Activated effector memory CD4-positive, alpha-beta T cell treated with anti-CD3 and anti-CD28 coated beads, Interleukin-2, amount 50 U/mL, for 16 hours (primary cell): ENCODE data around the gene ATP11A.

Source experiments
- DNase-seq: peaks from one replicate; pipeline ENCODE4 v3.0.0-alpha.2; 2020

Gene ATP11A

DNA sequence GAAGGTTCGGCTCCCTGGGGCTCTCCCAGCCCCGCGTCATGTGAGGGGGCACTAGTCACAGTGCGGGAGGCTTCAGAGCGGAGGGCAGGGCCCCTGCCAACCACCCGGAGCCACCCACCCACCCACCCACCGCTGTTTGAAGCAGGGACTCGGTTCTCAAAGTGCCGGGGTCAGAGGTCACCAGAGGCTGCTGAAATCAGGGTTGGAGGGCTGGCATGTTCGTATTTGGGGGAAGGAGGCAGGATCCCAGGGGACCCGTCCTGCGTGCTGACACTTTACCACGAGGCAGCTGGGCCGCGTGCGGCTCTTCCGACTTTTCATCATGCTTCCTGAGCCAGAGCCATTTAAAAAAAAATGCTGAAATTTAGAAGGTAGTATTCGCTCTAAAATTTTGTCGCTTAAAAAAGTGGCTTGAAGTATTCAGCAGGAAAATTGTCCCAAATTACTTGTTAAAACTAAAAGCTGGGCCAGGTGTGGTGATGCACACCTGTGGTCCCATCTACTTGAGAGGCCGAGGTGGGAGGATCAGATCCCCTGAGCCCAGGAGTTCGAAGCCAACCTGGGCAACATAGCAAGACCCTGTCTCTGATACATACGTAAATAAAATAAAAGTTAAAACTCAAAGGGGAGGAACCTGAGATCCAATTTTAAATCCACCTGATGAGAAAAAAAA, 21.2 kb downstream of the ATP11A start:
- peak; percentile 10 for DNase-seq

DNA sequence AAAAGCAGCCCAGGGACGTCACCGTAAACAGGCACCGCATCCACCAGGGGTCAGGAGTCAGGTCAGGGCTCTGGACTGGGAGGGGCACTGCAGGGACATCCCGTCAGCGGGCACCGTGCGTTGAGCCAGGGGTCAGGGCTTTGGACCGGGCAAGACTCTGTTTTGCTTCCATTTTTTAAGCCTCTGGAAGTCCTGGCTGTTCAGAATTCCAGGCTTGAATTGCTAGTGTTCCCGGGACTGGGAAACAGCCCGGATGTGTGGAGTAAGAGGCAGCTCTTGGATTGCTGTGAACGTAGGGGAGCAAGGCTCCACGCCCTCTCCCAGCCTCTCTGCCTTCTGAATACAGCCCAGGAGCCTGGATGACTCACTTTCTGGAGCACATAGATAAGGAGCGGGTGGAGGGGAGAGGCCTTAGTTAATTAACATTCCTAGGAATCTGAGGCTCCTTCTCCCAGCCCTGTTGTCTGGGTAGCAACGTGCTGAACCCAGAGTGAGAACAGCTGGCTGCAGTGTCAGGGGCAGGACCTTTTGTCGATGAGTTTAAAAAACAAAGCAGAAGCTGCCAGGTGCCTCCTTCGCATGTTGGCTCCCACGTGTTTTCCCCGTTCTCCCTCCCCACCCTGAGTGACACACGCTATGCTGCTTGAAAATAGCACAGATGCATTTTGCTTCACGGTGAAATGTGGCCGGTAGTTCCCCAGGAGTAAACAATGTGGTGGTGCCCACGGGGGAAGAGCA, 21.9 kb downstream of the ATP11A start:
- peak; percentile 61 for DNase-seq

DNA sequence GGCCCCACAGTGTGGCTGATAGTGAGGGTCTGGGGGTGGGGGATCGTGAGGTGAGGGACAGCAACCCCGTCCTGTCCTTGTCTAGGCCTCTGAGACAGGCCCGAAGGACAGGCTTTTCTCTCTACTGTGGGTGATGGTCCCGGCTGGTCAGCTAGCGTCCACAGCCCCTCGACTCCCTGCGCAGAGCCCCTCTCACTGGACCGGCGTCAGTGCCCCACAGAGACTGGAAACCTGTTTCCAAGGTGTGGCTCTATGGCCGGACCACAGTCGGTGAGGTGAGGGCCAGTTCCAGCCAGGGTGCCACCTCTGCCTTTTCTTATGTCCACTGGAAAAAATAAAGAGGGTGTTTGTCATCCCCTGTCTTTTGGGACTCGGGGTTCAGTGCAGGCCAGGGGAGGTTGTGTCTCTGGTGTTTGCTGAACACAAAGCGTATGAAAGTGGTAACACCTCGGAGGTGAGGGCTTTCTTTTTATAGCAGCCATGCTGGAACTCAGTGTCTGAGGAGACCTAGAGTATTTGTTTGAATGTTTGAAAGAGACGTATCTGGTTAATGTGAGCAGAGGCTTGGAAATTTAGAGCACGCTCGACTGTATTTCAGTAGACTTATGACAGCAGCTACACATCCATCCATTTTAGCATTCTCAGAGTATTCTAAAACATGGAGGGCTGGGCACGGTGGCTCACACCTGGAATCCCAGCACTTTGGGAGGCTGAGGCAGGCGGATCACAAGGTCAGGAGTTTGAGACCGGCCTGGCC, 22.8 kb downstream of the ATP11A start:
- DNase-seq: peak; percentile 1

DNA sequence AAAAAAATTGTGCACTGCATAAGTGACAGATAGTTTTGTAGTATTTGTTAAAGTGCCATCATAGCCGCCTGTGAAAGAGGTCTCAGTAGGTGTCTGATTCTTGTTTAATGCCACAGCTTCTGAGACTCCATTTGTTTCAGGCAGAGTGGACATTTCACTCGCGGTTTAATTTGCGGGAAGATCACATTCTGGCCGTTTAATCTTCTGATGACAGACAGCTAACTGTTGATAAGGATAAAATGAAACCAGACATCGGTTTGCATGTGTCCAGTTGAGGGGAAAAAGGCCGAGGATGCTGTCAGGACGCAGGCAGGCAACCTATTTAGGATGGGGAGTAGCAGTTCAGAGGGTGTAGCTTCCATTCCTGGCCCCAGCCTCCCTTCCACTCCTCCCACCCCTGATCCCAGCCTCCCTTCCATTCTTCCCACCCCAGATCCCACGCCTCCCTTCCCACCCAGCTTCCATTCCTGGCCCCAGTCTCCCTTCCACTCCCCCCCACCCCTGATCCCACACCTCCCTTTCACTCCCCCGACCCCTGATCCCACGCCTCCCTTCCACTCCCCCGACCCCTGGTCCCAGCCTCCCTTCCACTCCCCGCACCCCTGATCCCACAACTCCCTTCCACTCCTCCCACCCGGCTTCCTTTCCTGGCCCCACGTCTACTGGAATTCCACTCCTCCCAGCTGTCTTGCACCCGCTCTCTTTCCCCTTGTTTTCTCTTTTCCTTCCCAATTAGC, 23.8 kb downstream of the ATP11A start:
- peak; percentile 19 for DNase-seq

DNA sequence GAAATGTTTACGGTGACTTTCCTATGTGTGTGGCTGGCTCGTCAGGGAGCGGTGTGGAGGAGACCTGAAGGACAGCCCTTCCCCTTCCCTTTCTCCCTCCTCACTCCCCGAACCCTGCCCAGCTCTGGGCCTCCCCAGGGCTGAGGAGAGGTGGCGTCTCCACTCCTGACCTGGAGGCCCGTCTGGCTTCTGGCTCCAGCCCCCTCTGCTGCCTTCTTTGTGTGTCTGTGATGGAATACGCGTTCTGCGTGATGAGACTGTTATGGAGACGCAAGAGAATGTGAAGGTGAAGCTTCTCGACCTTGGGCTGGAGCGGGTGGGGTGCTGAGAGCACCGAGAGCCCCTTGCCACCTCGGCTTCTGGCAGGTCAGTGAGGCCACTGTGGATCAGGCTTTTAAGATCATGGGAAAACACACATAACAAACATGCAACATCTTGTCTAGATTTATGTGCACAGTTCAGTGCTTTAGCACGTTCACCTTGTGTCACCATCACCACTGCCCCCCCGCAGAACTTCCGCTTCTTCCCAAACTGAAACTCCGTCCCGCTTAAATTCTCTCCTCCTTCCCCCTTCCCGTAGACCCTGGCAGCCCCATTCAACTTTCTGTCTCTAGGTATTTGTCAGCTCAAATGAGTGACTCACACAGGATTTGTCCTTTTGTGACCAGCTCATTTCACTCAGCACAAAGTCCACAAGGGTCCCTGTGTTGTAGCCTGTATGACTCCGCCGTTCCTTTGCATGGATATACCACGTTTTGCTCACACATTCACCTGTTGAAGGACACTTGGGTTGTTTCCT, 24.7 kb downstream of the ATP11A start:
- peak; percentile 39 for DNase-seq

DNA sequence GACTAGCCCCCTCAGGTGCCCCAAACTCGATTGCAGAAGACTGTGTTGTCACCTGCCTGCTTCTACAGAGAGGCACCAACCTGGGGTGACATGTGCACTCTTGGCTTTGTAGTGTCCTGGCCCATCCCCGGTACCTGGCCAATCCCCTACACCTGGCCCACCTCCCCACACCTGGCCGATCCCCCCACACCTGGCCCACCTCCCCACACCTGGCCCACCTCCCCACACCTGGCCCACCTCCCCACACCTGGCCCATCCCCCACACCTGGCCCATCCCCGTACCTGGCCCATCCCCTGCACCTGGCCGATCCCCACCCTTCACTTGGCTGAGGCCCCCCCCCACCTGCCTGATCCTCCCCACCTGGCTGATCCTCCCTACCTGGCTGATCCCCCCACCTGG, 25.4 kb downstream of the ATP11A start:
- DNase-seq: peak; percentile 60

DNA sequence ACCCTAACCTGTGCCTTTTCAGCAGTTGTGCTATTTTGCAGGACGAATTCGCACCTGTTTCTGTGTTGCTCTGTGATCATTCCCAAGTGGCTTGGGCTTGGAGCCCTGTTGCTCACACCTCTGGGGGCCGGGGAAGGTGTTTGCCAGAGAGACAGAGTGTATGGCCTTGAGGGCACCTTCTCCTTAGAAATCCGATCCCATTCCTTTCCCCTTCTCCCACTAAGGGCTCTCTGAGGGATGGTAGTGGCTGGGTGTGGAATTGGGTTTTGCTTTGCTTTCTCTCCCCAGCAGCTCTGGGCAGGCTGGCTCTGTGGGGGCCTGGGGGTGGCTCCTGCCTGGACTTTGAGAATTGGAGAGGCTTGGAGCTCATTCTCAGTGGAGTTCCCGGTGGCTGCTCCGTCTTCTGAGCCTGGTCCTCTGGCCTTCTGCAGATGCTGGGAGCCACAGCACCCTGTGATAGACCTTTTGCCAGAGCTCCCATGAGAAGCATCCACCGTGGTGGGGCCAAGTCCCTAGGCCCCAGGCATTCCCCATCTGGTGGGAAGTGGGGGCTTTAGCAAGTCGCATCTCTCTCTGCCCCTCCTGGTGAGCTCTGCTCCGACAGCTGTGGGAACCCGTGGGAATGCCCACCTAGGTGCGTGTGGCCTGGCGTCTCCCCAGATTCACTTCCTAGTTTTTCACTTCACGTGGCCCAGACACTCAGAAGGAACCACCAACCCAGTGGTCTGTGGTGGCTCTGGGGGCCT, 26.1 kb downstream of the ATP11A start:
- DNase-seq: peak; percentile 53

DNA sequence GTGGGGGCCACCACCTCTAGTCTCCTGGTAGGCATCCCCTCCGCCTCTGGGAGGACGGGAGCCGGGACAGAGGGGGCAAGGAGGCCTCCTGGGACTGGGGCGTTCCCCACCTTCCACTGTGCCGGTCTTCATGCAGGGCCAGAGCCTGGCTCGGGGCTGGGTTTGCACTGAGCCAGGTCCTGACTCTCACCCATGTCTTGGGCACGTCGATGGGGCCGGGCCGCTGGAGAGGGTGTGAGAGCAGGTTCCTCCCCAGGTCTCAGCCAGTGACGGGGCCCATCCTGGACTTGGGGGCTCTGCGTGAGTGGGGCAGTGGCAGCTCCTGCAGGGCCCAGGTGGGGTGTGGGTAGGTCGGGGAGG, 26.6 kb downstream of the ATP11A start:
- peak; percentile 50 for DNase-seq

DNA sequence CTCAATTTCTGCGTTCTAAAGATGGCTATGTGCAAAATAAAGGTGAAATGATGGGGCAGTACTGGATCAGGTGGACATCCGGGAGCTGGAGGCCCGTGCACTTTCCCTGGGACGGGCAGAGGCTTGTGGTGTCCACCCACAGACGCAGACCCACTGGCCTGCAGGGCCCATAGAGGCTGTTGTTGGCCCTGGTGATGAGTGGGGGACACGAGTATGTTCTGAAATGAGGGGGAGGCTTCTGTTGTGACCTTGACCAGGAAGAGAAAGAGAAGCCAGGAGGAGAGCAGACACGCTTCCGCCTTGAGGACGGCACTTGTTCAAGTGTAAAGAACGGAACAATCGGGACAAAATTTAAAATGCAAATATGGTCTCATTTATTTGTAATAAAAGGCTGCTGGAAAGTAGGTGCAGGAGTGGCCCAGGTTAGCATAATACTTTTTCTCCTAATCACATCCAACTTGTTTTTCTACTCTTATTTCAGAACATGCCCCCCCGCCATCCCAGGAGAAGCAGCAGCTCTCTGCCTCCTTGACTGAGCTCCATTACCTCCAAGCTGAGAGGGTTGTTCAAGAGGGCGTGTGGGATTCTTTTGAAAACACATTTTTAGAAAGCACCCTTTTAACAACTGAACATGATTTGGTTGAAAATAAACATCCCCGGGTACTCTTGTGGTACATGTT, 27.1 kb downstream of the ATP11A start:
- DNase-seq: peak; percentile 17

DNA sequence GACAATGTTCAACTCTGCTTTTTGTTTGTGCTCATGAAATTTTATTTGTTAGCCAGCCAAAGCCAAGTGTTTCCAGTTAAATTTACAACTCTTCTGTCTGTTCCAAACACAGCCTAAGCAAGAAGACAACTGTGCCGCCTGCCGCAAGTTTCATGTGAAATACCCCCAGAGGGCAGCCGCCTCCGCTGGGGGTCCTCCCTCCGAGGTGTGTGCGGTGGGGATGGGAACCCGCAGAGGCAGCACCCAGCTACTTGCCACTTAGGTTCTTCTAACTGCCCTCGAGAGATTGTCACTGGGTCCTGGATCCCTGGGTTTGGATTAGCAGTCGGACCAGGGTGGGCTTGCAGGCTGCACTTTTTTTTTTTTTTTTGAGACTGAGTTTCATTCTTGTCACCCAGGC, 28.5 kb downstream of the ATP11A start:
- DNase-seq: no peak

DNA sequence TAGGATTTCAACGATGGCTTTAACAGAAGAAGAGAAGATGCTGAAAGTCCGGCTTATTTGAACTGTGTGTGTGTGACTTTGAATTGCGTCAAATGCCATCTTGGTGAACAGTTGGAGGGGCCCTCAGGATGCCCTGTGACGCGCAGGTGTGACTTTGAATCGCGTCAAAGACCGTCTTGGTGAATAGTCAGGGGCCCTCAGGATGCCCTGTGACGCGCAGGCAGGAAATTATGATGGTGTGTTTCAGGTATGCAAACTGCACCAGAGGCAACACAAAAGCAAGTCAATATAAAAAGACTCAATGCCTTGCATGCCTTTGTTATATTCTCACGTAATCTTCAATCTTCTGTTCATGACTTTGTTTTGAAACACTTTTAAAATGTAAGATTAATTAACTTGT, 29.2 kb downstream of the ATP11A start:
- no peak for DNase-seq

DNA sequence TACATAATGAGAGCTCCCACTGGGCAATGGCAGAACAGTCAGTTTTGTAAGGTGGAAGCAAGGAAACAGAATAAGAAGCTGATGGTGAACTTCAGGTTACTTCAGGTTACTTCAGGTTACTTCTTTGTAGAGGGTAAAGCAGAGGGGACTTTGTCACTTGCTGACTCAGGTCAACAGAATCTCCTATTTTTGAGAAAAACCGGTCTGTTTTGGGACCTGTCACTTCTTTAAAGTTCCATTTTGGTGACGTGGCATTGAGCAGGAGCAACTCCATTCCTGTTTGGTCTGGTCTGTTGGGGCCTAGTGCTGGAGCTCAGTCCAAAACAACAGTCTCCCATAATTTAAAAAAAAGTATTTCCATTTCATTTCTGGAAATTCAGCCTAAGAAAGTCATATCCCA, 29.7 kb downstream of the ATP11A start:
- DNase-seq: no peak

DNA sequence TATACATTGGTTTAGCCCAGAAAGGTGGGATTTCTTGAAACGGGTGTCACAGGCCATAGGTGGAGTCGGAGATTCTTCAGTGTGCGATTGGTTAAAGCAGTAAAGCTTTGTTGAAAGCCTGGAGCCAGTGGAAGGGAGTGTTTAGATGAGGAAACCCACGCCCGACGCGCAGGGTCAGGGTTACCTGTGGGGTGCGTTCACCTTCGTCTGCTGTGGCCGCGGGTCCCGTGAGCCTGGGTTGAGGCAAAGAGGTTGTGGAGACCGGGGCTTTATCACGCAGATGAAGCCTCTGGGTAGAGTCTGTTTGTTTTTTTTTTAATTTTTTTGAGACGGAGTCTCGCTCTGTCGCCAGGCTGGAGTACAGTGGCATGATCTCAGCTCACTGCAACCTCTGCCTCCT, 30.4 kb downstream of the ATP11A start:
- DNase-seq: no peak

DNA sequence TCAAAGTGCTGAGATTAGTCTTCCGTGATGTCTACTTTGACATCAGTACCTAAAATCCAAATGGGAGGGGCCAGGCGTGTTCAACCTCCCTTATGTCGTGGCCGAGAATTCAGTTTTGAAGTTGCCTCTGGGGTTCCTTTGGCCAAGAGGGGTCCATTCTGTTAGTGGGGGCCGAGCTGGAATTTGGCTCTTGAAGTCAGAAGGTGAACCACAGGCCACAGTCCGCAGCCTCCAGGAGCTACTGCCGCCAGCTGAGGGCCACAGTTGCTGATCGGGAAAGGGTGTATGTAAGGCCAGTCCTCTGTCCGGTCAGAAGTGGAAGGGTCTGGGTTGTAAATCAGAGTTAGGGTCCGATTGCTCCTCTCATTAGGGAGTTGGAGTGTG, 31.0 kb downstream of the ATP11A start:
- DNase-seq: no peak

DNA sequence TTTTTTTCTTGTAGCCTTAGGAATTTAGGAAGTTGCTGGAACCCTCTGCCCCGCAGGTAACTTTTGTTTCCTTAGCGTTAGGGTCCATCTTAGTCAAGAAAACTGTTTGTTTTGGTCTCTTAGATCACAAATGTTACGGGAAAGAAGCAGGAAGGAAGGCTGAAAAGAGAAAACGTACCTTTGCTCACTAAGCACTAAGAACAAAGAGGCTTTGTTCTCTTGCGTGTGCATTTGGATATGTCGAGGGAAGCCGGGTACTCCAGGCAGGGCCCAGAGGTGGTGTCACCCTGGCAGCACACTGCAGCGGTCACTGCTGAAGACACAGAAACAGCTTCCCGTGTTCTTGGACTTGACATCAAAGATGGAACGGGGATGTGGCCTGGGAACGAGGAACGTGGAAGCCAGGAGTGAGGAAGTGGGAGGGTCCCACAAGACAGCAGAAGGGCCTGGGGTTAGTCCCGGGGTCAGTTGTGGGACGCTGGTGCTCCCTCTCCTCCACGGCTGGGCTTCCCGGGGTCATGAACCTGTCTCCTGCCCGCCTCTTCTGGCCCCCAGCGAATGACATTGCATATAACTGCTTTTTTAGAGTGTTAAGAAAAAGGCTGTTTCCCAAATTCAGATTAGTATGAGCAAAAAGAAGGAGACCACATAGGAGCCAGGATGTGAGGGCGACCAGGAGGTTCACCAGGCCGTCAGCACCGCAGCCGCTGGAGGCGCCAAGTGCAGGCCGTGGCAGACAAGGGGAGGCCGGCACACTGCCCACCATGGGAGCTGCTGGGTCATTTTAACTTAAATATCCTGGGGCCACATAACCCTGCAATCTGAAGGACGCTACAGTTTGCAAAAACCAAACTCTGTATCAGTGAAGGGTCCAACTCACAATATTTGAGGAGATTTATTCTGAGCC, 31.6 kb downstream of the ATP11A start:
- DNase-seq: no peak

DNA sequence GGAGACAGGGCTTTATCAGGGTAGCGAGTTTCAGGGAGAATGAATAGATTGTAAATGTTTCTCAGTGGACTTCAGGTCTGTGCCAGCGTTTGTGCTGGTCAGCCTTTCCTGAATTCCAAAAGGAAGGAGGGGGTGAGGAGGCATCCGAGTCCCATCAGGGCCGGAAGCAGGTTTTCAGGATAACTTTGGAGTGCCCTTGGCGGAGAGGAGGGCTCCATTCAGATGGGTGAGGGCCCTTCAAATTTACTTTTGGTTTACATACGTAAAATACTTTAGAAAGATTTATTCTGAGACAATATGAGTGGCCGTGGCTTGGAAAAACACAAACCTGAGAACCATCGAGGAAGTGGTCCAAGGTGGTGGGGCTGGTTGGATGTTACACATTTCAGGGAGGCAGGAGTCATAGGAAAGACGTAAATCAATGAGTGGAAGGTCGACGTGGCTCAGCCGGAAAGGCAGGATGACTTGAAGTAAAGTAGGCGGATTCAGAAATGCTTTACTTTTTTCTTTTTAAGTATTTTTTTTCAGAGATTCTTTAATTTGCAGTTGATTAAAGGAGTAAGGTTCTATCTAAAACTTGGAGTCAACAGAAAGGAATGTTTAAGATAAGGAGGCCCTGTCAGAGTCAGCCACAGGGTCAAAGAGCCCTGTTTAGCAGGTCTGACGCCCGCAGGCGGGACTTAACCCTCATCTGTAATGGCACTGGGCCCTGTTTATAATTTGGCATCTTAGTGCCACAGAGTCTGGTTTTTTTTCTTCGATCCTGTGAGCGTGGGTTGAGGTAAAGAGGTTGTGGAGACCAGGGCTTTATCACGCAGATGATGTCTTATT, 32.8 kb downstream of the ATP11A start:
- no peak for DNase-seq

DNA sequence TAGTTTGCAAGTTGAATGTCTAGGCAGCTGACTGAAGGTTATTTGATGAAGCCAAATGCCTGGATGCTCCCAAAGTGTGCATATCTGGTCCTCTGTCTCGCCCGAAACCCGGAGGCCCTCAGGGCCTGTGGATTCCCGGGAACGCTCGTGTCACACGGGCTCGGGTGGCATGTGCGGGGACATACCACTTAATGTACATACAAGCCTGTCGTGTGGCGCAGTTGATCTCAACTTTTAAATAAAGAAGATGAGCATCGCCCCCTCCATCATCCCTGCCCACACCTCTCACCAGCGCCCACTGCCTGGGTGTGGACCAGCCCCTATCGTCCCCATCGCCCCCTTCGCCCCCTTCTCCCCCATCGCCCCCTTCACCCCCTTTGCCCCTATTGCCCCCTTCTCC, 33.9 kb downstream of the ATP11A start:
- DNase-seq: no peak

DNA sequence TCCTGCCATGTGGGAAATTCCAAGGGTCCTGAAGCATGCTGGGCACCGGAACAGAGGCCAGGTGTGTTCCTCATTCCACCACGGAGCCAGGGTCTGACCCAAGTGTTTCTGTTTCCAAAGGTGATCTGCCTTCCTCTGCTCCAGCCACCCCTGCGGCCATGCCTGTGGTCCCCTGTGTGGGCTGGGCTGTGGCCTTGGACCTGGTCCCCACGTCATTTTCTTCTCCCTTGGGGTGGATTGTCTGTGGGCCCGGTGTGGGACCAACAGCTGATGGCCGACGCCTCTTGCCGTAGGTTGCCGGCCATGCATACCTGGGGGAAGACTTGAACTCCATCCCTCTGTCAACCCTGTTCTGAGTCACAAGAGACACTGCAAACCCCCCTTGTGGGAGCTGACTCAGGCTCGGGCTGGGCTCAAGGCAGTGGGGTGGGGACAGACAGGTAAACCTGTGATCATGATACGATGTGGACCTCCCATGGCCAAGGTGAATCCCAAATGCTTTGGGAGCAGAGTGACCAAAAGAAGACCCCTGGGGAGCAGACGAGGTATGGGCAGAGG, 35.0 kb downstream of the ATP11A start:
- no peak for DNase-seq
